Hippocampal formation (tissue), 2 donors: ENCODE data around the gene SH3BP2.

Source experiments
- DNase-seq, 2 donors: peaks; one replicate each; lab custom pipeline; 2025; lab: John Stamatoyannopoulos, UW

Gene SH3BP2

GRCh38 chr4:2819244-2820215, 26.6 kb downstream of the SH3BP2 start:
- DNase-seq = no peak

DNA sequence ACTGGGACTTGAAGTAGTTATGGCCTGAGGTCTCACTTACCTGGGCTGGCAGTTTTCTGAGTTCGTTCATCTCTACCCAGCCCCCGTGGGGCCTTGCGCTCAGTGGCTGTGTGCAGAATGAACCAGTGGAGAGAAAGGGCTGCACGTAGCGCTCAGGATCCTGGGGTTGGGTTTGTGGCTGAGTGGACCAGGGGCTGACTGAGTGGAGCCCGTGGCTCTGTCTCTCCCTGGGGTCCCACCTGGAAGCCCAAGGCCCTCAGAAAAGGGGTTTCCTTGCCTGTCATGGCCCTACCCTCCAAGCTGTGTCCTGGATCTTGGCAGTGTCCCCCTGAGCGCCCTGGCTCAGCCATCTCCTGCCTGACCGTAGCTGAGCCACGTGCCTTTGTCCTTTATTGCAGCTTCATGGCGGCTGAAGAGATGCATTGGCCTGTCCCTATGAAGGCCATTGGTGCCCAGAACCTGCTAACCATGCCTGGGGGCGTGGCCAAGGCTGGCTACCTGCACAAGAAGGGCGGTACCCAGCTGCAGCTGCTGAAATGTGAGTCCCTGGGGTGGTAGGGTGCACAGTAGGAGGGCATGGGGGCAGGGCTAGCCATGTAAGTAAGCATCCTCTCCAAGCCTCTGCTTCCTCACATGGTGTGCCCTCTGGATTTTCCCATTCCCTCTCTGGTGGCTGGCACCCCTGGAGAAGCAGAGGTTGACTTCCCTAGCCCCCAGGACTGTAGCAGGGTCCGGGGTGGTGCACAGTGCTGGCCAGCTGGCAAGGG, 27.5 kb downstream of the SH3BP2 start:
- no peak for DNase-seq

- no peak for DNase-seq
Measured at GRCh38 chr4:2822461-2823300, 29.8 kb downstream of the SH3BP2 start.

DNA sequence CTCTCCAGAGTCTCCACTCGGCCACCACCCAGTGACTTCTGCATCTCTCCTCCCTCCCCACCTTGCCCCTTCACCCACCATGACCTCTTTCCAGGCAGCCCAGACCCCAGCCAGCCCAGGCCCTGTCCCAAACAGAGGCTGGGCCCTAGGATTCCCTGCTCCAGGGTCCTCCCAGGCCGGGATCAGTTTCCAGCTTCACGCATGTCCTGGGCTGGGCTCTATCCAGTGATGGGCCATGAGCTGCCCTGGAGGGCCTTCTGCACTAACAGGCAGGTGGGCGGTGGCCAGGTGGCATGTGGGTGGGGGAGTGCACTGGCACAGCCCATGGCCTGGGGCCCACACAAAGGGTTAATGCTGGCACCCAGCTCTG, 30.4 kb downstream of the SH3BP2 start:
- DNase-seq = no peak

- DNase-seq = no peak
Measured at GRCh38 chr4:2823671-2824328, 30.9 kb downstream of the SH3BP2 start.

GRCh38 chr4:2824329-2824835, 31.5 kb downstream of the SH3BP2 start:
- DNase-seq = no peak

GRCh38 chr4:2824836-2825381, 32.0 kb downstream of the SH3BP2 start:
- DNase-seq = no peak

DNA sequence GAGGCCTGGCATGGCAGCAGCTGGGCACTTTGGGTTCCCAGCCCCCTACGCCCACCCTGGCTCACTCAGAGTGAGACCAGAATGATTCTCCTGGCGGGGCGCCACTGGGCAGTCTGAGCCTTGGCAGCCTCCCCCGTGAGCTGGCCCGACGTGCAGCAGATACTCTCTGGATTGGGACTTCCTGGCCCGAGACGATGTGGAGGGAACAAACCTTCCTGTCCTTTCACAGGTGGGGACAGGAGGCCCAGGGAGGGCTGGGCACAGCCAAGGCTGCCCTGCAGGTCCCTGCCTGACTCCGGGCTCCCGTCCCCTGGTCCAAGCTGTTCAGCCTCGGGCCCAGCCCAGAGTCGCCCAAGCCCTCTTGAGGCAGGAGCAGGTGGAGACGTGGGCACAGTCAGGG, 32.9 kb downstream of the SH3BP2 start:
- no peak for DNase-seq

GRCh38 chr4:2827071-2827873, 34.4 kb downstream of the SH3BP2 start:
- no peak for DNase-seq

- DNase-seq = no peak
Measured at GRCh38 chr4:2827874-2828751, 35.2 kb downstream of the SH3BP2 start.

GRCh38 chr4:2828758-2829181, 35.9 kb downstream of the SH3BP2 start:
- no peak for DNase-seq

GRCh38 chr4:2829321-2829932, 36.5 kb downstream of the SH3BP2 start:
- DNase-seq = no peak

DNA sequence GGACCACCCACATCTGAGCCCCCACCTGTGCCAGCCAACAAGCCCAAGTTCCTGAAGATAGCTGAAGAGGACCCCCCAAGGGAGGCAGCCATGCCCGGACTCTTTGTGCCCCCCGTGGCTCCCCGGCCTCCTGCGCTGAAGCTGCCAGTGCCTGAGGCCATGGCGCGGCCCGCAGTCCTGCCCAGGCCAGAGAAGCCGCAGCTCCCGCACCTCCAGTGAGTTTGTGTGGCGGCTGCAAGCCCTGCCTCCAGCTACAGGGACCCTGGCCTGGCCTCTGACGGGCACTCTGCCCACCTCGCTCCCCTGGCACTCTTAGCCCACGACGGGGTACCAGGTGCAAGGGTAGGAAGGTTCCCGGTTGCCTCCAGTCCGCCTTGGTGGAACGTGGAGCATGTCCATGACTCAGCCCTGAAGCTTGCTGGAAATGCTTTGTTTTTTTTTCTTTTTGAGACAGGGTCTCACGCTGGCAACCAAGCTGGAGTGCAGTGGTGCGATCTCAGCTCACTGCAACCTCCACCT, 37.1 kb downstream of the SH3BP2 start:
- DNase-seq = no peak

DNA sequence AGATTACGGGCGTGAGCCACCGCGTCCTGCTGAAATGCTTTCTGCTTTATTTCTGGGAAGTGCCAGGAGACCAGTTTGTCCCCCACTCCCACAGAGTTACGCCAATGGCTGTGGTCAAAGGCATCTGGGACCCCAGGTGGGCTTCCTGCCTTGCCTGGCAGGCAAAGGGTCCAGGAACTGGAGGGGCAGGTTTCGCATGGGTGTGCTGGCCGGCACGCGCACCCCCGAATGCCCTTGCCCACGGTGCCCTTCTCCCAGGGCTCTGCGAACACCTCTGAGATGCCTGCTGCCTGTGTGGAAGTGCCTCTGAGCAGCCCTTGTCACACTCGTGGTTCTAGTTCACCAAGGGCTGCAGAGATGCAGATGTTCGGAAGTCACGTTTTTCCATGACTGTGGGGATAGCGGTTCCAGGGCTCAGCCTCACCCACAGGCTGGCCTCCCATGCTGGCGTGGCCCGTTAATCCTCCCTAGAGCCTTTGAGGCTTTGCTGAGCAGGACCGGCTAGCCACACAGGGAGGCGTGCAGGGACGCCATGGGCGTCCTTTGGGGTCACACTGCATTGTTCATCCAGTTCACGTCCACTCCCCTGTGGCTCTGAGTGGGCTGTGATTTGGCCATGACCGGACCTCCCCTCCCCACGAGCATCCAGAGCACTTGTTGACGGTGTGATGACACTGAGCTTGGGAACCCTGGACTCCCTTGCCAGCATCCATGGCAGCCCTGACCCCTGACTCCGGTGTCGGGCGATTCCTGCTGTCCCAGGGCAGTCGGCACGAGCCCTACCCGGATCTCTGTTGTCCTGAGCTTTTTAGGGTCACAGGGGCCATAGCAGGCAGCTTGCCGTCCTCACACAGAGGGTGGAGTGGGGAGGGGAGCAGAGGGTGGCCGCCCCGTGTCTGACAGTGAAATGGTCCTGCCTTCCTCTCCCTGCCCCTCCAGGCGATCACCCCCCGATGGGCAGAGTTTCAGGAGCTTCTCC, 38.0 kb downstream of the SH3BP2 start:
- DNase-seq = no peak

GRCh38 chr4:2831611-2832308, 38.9 kb downstream of the SH3BP2 start:
- no peak for DNase-seq

GRCh38 chr4:2832309-2832980, 39.6 kb downstream of the SH3BP2 start:
- DNase-seq = no peak
